ENCODE measurements around the gene FYB1.

The FYB1 gene

GRCh38 chr5:39116344-39117170 lies 102.8 kb downstream of the FYB1 start:
- no peak for DNase-seq

- no peak for DNase-seq
Observed at GRCh38 chr5:39115644-39116343, 103.6 kb downstream of the FYB1 start.

- DNase-seq = no peak
Observed at GRCh38 chr5:39114155-39114554, 105.2 kb downstream of the FYB1 start.

GRCh38 chr5:39113354-39113953 lies 105.9 kb downstream of the FYB1 start:
- DNase-seq = no peak

- DNase-seq = no peak
Observed at GRCh38 chr5:39109606-39110005, 109.8 kb downstream of the FYB1 start.

GRCh38 chr5:39108987-39109386 lies 110.4 kb downstream of the FYB1 start:
- no peak for DNase-seq

- no peak for DNase-seq
Observed at GRCh38 chr5:39107350-39107749, 112.0 kb downstream of the FYB1 start.

GRCh38 chr5:39106322-39106721 lies 113.0 kb downstream of the FYB1 start:
- DNase-seq = no peak

- no peak for DNase-seq
Observed at GRCh38 chr5:39104221-39104620, 115.1 kb downstream of the FYB1 start.

- no peak for DNase-seq
Observed at GRCh38 chr5:39102684-39103155, 116.6 kb downstream of the FYB1 start.

GRCh38 chr5:39100851-39101396 lies 118.4 kb downstream of the FYB1 start:
- DNase-seq = no peak

- DNase-seq = no peak
Observed at GRCh38 chr5:39100301-39100850, 119.0 kb downstream of the FYB1 start.

GRCh38 chr5:39099831-39100230 lies 119.5 kb downstream of the FYB1 start:
- DNase-seq = no peak

- no peak for DNase-seq
Observed at GRCh38 chr5:39093352-39093751, 126.0 kb downstream of the FYB1 start.

- DNase-seq = no peak
Observed at GRCh38 chr5:39092581-39093351, 126.6 kb downstream of the FYB1 start.

GRCh38 chr5:39091940-39092580 lies 127.3 kb downstream of the FYB1 start:
- DNase-seq = no peak

GRCh38 chr5:39083968-39084367 lies 135.4 kb downstream of the FYB1 start:
- no peak for DNase-seq

- DNase-seq = no peak
Observed at GRCh38 chr5:39082995-39083394, 136.4 kb downstream of the FYB1 start.

- DNase-seq = no peak
Observed at GRCh38 chr5:39080597-39081204, 138.7 kb downstream of the FYB1 start.

- no peak for DNase-seq
Observed at GRCh38 chr5:39080168-39080567, 139.2 kb downstream of the FYB1 start.

- DNase-seq = no peak
Observed at GRCh38 chr5:39079147-39079546, 140.2 kb downstream of the FYB1 start.

Measured in NCI-H187 treated with DMSO at 0.1 percent for 48 hours (cell line).